CD14-positive monocyte (primary cell): ENCODE measurements around the gene PMS2. TPM values are rescaled to one million over a fixed set of nuclear protein-coding genes. Genes with fewer than 3 reads are reported as not detected.
A peak's percentile ranks its signal among the peaks of the same experiment; 100 is the strongest.

ENCODE experiments used
- DNase-seq, 3 donors: peaks; one replicate each; pipeline ENCODE4 v3.0.0-alpha.2; 2011 to 2022
- H2AFZ ChIP-seq: 2 replicates; pipeline ENCODE4 v1.6.0; 2012; ENCODE audit warnings: mild to moderate bottlenecking, low read depth, low read length, inconsistent platforms; ENCODE audit not compliant: insufficient read depth, poor library complexity, severe bottlenecking
- H3K27ac ChIP-seq, 2 donors: 1 replicate in 1 of 2; 2 replicates in 1 of 2; pipeline ENCODE4 v1.5.1; 2012 to 2013; ENCODE audit warnings: low read length in 2 of 2, control low read depth in 1 of 2, inconsistent platforms in 1 of 2, low read depth in 1 of 2, mild to moderate bottlenecking in 1 of 2
- H3K27me3 ChIP-seq, 2 donors: one replicate each; pipeline versions ENCODE4 v1.6.0 to v1.6.1; 2011 to 2013; ENCODE audit warnings: low read length in 2 of 2; ENCODE audit not compliant: control insufficient read depth in 2 of 2, insufficient read depth in 2 of 2
- H3K36me3 ChIP-seq, 2 donors: replicated peaks in 1 of 2; 1 replicate in 1 of 2; 2 replicates in 1 of 2; pipeline versions ENCODE4 v1.5.1 to v1.6.1; 2012 to 2013; ENCODE audit warnings: low read length in 2 of 2, control low read depth in 1 of 2, inconsistent platforms in 1 of 2, mild to moderate bottlenecking in 1 of 2; ENCODE audit not compliant: insufficient read depth in 2 of 2, control insufficient read depth in 1 of 2
- H3K4me1 ChIP-seq, 2 donors: 1 replicate in 1 of 2; 2 replicates in 1 of 2; pipeline versions ENCODE4 v1.5.1 to v1.6.1; 2012 to 2013; ENCODE audit warnings: low read length in 2 of 2, control low read depth in 1 of 2, inconsistent platforms in 1 of 2, mild to moderate bottlenecking in 1 of 2, moderate library complexity in 1 of 2; ENCODE audit not compliant: insufficient read depth in 2 of 2, control insufficient read depth in 1 of 2
- H3K4me2 ChIP-seq: replicated peaks from 2 replicates; pipeline ENCODE3; 2012; ENCODE audit warnings: low read length, moderate library complexity, mild to moderate bottlenecking; ENCODE audit not compliant: poor library complexity, severe bottlenecking; ENCODE audit errors: extremely low read depth
- H3K4me3 ChIP-seq, 3 experiments: fragments of 200-600 bp in 1 of 3; sonication (generic) in 1 of 3; replicated peaks in 1 of 3; 1 replicate in 2 of 3; 2 replicates in 1 of 3; pipeline ENCODE4 v1.5.1; 2011 to 2013; ENCODE audit warnings: low read length in 3 of 3, mild to moderate bottlenecking in 3 of 3, control low read depth in 2 of 3, low read depth in 2 of 3, inconsistent platforms in 1 of 3, moderate library complexity in 1 of 3
- H3K79me2 ChIP-seq: 2 replicates; pipeline ENCODE4 v1.6.0; 2012; ENCODE audit warnings: mild to moderate bottlenecking, control low read depth, inconsistent platforms, low read length, moderate library complexity; ENCODE audit not compliant: insufficient read depth
- H3K9ac ChIP-seq: 2 replicates; pipeline ENCODE4 v1.6.0; 2017; ENCODE audit warnings: low read length, mild to moderate bottlenecking; ENCODE audit not compliant: insufficient read depth, poor library complexity, severe bottlenecking
- H3K9me3 ChIP-seq, 2 donors: replicated peaks in 1 of 2; 1 replicate in 1 of 2; 2 replicates in 1 of 2; pipeline versions ENCODE4 v1.5.1 to v1.6.1; 2012 to 2013; ENCODE audit warnings: low read length in 2 of 2, control low read depth in 1 of 2; ENCODE audit not compliant: control insufficient read depth in 1 of 2, insufficient read depth in 1 of 2
- H4K20me1 ChIP-seq: 2 replicates; pipeline ENCODE4 v1.6.0; 2012; ENCODE audit warnings: mild to moderate bottlenecking, low read length, control low read depth, moderate library complexity; ENCODE audit not compliant: insufficient read depth
- H3K27ac Mint-ChIP-seq, 7 donors: one replicate each; pipeline ENCODE4 v1.8.0; 2020; ENCODE audit warnings: mild to moderate bottlenecking in 7 of 7, mixed read lengths in 7 of 7, moderate library complexity in 6 of 7, inconsistent platforms in 2 of 7
- H3K27me3 Mint-ChIP-seq, 3 donors: one replicate each; pipeline ENCODE4 v1.8.0; 2021 to 2022; ENCODE audit warnings: low read depth in 3 of 3, mild to moderate bottlenecking in 3 of 3, mixed read lengths in 3 of 3, moderate library complexity in 3 of 3, inconsistent platforms in 1 of 3
- H3K36me3 Mint-ChIP-seq, 2 donors: one replicate each; pipeline ENCODE4 v1.8.0; 2020; ENCODE audit warnings: mixed read lengths in 2 of 2, inconsistent platforms in 1 of 2, mild to moderate bottlenecking in 1 of 2
- H3K4me1 Mint-ChIP-seq: one replicate; pipeline ENCODE4 v1.8.0; 2020; ENCODE audit warnings: mild to moderate bottlenecking, mixed read lengths
- H3K4me3 Mint-ChIP-seq, 2 donors: one replicate each; pipeline ENCODE4 v1.8.0; 2020; ENCODE audit warnings: mild to moderate bottlenecking in 2 of 2, mixed read lengths in 2 of 2, moderate library complexity in 1 of 2
- H3K9me3 Mint-ChIP-seq, 7 donors: one replicate each; pipeline ENCODE4 v1.8.0; 2020 to 2022; ENCODE audit warnings: mixed read lengths in 7 of 7, mild to moderate bottlenecking in 6 of 7, moderate library complexity in 6 of 7, inconsistent platforms in 2 of 7
- WGBS: methylation state at CpG from one replicate; pipeline ENCODE4 v1.1.5; 2013; ENCODE audit warnings: missing lambda C conversion rate; ENCODE audit not compliant: insufficient coverage; 5-methylcytosine and 5-hydroxymethylcytosine counted together
- intact Hi-C, 2 donors: fragments of 100-400 bp; cut with micrococcal nuclease; formaldehyde crosslinking; loops; one replicate each; pipeline versions ENCODE4 v1.15.0 to v1.15.1; 2023
- polyA plus RNA-seq, 3 donors: library from polyadenylated mRNA; depleted of rRNA in 1 of 3; unstranded in 2 of 3; stranded (reverse) in 1 of 3; fragments of 300-500 nt in 2 of 3; fragments of >200 nt in 1 of 3; fragmentation: Illumina TruSeq in 2 of 3; gene quantifications; 1 replicate in 2 of 3; 2 replicates in 1 of 3; pipeline ENCODE4 v1.2.3, GENCODE V29; 2012 to 2021
- TF ChIP-seq, protein P1 (sequence below): fragments of 200-600 bp; IDR thresholded peaks from one replicate; pipeline ENCODE4 v1.8.0; 2022; ENCODE audit warnings: antibody characterized with exemption, mild to moderate bottlenecking

The PMS2 gene
- polyA plus RNA-seq, 3 donors, result 3.8 to 5.1 (median 4.8) TPM

GRCh38 chr7:6022707-6023106, 13.9 kb upstream of the PMS2 start:
- Histone ChIP-seq H3K4me1 (peaks cover 31 to 33% of the 10 kb centered on the region in 2 donors), H3K4me3 (no peak overlapping the region), H3K4me2 (no peak overlapping the region), H4K20me1 (no peaks in the 10 kb centered on the region), H3K36me3 (peaks cover 61 to 79% of the 10 kb centered on the region in 2 donors), H2AFZ (no peak overlapping the region), H3K9ac (no peak overlapping the region), H3K79me2 (peaks cover 50% of the 10 kb centered on the region), H3K9me3 (no peaks in the 10 kb centered on the region), H3K27ac (peak overlapping the region in 1 of 2 donors; percentile 94), H3K27me3 (no peaks in the 10 kb centered on the region)
- H3K4me3 Mint-ChIP-seq, result no peak overlapping the region
- H3K27me3 Mint-ChIP-seq, result peaks cover 0 to 3% (median 0%) of the 10 kb centered on the region in 3 donors
- no CpG with 5 or more reads among the region's 3 CpGs for WGBS
- H3K27ac Mint-ChIP-seq, result peak overlapping the region in 1 of 7 donors; percentile 61
- no peak for DNase-seq
- no peaks in the 10 kb centered on the region for H3K9me3 Mint-ChIP-seq
- TF ChIP-seq, protein P1, sequence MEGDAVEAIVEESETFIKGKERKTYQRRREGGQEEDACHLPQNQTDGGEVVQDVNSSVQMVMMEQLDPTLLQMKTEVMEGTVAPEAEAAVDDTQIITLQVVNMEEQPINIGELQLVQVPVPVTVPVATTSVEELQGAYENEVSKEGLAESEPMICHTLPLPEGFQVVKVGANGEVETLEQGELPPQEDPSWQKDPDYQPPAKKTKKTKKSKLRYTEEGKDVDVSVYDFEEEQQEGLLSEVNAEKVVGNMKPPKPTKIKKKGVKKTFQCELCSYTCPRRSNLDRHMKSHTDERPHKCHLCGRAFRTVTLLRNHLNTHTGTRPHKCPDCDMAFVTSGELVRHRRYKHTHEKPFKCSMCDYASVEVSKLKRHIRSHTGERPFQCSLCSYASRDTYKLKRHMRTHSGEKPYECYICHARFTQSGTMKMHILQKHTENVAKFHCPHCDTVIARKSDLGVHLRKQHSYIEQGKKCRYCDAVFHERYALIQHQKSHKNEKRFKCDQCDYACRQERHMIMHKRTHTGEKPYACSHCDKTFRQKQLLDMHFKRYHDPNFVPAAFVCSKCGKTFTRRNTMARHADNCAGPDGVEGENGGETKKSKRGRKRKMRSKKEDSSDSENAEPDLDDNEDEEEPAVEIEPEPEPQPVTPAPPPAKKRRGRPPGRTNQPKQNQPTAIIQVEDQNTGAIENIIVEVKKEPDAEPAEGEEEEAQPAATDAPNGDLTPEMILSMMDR, result no peak
- intact Hi-C loops, result no loop called here
- H3K4me1 Mint-ChIP-seq, result peaks cover 27% of the 10 kb centered on the region
- H3K36me3 Mint-ChIP-seq, result peaks cover 64 to 76% of the 10 kb centered on the region in 2 donors

DNA sequence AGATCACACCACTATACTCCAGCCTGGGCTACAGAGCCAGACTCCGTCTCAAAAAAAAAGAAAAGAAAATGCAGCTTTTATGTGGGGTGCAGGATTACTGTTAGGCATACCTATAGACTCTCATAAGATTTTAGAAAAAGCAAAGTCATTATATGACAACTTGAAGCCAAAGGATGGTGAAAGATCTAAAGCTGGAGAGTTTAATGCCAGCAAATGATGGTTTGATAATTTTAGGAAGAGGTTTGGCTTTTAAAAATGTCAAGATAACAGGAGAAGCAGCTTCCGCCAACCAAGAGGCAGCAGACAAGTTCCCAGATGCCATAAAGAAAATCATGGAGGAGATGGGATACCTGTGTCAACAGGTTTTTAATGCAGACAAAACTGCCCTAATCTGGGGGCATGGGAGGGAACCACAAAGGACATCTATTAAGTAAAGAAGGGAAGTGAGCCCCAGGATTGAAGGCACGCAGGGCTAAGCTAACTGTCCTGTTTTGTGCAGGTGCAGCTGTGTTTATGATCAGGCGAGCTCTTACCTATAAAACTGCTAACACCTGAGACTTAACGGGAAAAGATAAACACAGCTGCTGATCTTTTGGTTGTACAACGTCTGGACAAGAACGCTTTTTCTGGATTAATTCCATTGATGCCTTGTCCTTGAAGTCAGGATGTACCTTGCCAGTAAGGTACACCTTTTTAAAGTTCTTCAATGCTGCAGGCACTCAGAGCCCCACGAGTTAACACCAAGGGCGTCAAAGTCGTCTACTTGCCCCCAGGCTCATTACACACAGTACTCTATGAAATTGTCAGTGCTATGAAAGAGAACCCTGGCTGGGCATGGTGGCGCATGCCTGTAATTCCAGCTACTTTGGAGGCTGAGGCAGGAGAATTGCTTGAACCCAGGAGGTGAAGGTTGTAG, 11.8 kb upstream of the PMS2 start:
- H3K36me3 Mint-ChIP-seq, result peaks cover 80 to 94% of the 10 kb centered on the region in 2 donors
- no peaks in the 10 kb centered on the region for H3K9me3 Mint-ChIP-seq
- peaks cover 80 to 99% of the 10 kb centered on the region in 2 donors for H3K36me3 ChIP-seq

More for the DNA sequence above, 11.8 kb upstream of the PMS2 start:
- 96% methylated on average over 6 of the region's 11 CpGs for WGBS
- intact Hi-C loops, result no loop called here
- Histone ChIP-seq H3K9ac (no peak overlapping the region), H2AFZ (no peak overlapping the region), H4K20me1 (no peaks in the 10 kb centered on the region), H3K4me3 (no peak overlapping the region), H3K4me2 (no peak overlapping the region), H3K9me3 (no peaks in the 10 kb centered on the region), H3K27me3 (no peaks in the 10 kb centered on the region), H3K4me1 (peaks cover 10 to 12% of the 10 kb centered on the region in 2 donors), H3K27ac (peak overlapping the region in 1 of 2 donors; percentile 4), H3K79me2 (peaks cover 42% of the 10 kb centered on the region)
- H3K4me3 Mint-ChIP-seq, result no peak overlapping the region
- H3K4me1 Mint-ChIP-seq, result peaks cover 7% of the 10 kb centered on the region
- peaks cover 0 to 3% (median 0%) of the 10 kb centered on the region in 3 donors for H3K27me3 Mint-ChIP-seq
- TF ChIP-seq, protein P1, result no peak
- H3K27ac Mint-ChIP-seq, result peak overlapping the region in 4 of 7 donors; percentile 21 to 53 (median 44)
- DNase-seq, result no peak
